GM18508 (cell line): ENCODE data around the gene MUS81.

Source experiments
- ATAC-seq: cut with Tn5 transposase; IDR thresholded peaks from one replicate; pipeline ENCODE4 v1.9.1; 2021; ENCODE audit warnings: moderate number of reproducible peaks; ENCODE audit not compliant: insufficient read depth, unreplicated experiment

Gene MUS81

DNA sequence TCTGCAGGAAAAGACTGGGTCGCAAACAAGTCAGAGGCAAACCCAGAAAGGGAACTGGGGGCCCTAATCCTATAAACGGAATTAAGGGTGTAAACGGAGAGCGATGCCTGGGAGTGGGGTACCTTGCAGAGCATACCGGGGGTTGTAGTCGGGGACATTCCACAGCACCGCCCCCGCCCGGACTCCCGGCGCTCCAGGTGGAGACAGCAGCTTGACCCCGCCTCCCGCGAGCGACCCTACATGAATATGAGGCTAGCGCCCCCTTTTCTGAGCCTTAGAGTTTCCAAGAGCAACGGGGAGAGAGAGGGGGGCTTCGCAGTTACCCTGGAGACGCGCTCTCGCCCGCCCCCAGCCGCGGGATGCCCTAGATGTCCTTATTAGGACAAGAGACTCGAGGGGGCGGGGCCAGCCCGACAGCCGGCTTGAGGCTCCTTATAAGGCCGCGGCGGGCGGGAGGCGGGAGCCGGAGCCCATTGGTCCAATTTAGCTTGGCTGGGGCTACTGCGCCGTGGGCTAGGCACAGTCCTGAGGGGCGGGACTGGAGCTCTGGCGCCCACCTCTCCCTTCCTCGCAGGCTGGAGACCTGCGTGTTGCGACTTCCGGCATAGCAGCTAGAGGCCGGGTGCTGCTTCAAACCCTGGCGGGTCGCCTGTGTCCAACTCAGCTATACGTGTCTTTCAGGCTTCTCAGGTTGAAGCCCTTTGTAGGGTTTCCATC, 980 bp upstream of the MUS81 start:
- ATAC-seq: no peak

DNA sequence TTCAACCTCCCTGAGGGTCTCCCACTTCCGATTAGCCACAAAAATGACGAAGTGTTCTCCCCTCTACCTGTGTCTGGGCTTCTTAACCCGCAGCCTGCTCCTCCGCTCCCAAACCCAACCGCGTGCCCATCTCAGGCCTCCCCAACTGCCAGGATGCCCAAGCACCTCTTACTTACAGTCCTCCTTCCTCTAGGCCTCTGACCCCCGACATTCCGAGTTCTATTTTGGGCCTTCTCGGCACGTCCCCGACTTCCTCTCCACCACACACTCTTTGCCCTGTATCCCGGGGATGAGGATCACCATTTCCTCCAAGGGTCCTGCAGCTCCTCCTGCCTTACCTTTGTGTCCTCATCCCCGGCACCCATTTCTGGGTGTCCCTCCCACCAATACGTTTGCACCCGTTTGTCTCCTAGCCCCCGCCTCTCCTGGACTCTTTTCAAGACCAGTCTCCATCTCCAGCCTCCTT, 388 bp upstream of the MUS81 start:
- ATAC-seq: no peak

DNA sequence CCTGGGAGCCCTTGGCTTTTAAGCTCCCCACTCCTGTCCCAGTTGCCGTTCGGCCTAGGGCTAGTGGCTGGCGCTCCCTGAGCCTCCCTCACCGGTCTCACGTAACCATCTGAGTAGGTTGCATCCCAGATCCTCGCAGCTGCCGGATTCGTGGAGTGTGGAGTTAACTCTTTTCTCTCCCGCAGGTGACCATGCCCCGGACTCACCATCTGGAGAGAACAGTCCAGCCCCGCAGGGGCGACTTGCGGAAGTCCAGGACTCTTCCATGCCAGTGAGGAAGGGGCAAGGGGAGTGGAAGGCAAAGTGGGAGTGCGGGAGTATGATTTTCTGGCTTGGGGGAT, 902 bp downstream of the MUS81 start:
- ATAC-seq: no peak

DNA sequence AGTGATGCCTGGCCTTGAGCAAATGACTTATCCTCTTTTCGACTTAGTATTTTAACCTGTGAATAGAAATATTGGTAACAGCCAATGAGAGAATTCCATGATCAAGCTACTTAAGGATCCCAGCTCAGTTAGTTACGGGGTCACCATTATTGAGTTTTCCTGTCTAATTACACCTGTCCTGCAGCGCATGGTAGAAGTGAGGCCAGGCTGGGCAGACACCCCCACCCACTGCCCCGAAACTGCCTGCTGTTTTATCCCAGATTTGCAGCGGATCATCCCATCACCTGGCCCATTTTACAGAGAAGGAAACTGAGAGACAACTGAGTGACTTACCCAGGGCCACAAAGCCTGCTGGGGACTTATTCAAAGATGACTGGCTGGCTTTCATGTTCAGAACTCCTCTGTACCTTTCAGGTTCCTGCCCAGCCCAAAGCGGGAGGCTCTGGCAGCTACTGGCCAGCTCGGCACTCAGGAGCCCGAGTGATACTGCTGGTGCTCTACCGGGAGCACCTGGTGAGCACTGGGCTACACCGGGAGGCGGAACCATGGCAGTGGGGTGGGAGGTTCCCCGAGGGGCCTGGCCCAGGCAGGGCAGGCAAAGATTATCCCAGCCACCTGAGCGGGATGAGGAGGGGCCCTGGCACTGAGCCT, 1.4 kb downstream of the MUS81 start:
- no peak for ATAC-seq

DNA sequence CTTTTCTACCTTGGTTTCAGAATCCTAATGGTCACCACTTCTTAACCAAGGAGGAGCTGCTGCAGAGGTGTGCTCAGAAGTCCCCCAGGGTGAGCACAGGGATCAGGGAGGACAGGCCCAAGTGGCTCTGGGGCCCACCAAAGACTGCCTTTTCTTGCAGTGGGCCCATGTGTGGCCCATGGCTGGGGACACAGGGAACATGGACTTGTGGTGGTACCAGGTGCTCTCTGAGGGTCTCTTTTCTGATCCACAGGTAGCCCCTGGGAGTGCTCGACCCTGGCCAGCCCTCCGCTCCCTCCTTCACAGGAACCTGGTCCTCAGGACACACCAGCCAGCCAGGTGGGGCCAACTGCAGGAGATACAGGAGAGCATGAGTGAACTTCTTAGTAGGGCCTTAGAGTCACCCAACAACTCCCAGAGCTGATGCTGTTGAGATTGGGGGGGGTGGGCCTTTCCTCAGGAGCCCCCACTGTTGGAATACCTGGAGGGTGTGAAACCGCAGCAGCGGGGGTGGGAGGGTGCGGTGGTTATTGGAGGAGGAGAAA, 2.0 kb downstream of the MUS81 start:
- ATAC-seq: no peak

DNA sequence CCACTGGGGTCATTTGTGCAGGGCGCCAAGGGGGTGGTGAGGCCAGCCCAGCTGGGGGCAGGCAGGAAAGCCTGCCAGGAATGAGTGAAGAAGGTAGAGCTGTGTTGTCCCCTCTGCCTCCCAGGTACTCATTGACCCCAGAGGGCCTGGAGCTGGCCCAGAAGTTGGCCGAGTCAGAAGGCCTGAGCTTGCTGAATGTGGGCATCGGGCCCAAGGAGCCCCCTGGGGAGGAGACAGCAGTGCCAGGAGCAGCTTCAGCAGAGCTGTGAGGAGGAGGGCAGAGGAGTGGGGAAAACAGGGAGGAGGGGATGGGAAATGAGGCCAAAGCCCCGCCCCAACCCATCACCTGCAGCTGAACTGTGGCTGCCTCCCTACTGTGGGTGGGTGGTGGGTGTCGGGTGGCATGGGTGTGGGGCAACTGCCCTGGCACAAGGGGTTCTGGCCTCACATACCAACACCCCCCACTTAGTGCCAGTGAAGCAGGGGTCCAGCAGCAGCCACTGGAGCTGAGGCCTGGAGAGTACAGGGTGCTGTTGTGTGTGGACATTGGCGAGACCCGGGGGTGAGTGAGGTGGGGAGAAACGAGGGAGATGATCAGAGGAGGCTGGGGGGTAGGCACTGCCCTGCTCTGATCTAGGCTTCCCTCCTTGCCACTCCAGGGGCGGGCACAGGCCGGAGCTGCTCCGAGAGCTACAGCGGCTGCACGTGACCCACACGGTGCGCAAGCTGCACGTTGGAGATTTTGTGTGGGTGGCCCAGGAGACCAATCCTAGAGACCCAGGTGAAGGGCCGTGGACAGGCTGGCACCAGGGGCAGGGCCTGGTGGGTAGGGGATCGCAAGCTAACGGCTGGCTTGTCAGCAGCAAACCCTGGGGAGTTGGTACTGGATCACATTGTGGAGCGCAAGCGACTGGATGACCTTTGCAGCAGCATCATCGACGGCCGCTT, 3.0 kb downstream of the MUS81 start:
- ATAC-seq: no peak

DNA sequence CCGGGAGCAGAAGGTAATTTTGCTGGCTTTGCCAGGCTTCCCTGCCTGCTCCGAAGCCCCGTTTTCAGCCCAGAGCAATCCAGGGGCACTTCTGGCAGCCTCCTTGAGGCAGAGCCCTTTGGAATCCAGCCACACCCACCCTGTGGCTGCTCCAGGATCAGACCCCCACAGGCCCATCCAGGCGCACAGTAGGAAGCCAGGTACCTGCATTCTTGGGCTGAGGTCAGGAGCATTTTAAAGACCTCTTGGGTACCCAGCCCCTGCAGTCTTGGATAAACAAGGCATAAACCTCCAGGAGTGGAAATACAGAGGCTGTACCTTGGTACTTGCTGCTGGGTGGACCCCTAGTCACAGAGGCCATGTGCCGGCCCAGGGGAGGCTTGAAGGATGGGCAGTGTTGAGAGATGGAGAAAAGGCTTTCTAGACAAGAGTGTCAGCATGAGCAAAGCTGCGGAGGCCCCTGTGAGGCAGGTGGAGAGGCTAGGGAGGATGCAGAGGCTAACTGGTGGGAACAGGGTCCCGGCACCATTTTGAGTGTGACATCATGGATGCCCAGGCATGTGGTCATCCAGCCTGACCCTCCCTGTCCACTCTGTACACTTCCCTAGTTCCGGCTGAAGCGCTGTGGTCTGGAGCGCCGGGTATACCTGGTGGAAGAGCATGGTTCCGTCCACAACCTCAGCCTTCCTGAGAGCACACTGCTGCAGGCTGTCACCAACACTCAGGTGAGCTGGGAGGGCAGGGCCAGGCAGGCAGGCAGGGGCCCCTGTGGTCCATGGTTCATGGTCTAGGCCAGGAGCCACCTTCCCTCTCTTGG, 3.9 kb downstream of the MUS81 start:
- ATAC-seq: no peak

DNA sequence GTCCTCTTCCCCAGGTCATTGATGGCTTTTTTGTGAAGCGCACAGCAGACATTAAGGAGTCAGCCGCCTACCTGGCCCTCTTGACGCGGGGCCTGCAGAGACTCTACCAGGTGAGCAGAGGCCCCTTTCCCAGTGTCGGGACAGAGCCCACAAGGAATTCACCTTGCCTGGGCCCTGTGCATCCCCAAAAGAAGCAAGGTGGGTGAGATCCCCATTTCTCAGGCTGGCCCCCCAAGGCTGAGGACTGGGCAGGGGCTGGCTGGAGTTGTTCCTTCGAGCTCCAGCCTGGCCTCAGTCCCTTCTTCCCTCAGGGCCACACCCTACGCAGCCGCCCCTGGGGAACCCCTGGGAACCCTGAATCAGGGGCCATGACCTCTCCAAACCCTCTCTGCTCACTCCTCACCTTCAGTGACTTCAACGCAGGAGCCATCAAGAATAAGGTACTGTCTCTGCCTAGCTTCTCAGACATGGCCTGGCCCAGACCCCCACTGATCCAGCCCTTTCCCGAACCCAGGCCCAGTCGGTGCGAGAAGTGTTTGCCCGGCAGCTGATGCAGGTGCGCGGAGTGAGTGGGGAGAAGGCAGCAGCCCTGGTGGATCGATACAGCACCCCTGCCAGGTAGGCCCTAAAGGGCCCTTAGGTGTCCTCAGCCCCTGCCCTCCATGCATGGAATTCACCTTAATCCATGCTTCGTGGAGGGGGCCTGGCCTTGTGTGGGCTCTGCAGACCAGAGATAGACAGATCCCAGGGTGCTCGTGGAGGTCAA, 4.7 kb downstream of the MUS81 start:
- no peak for ATAC-seq

DNA sequence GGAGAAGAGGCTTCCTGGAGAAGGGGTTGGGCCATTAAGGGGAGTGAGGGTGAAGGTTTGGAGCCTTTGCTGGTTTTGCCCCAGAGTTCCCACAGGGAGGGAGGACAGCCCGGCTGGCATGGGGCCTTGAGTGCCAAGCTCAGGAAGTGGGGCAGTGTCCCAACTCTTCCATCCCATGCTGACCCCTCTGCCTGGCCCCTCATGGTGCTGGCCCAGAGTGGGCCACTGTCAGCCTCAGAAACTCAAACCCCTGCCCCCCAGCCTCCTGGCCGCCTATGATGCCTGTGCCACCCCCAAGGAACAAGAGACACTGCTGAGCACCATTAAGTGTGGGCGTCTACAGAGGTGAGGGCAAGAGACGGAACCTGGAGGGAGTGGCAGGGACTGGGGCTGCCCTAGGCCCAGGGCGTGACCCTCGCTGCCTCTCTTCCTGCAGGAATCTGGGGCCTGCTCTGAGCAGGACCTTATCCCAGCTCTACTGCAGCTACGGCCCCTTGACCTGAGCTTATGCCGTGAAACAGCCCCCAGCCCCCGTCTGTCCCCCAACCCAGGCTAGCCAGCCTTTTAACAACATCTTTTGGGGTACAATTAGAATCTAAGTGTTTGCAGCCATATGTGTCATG, 5.4 kb downstream of the MUS81 start:
- ATAC-seq: no peak

DNA sequence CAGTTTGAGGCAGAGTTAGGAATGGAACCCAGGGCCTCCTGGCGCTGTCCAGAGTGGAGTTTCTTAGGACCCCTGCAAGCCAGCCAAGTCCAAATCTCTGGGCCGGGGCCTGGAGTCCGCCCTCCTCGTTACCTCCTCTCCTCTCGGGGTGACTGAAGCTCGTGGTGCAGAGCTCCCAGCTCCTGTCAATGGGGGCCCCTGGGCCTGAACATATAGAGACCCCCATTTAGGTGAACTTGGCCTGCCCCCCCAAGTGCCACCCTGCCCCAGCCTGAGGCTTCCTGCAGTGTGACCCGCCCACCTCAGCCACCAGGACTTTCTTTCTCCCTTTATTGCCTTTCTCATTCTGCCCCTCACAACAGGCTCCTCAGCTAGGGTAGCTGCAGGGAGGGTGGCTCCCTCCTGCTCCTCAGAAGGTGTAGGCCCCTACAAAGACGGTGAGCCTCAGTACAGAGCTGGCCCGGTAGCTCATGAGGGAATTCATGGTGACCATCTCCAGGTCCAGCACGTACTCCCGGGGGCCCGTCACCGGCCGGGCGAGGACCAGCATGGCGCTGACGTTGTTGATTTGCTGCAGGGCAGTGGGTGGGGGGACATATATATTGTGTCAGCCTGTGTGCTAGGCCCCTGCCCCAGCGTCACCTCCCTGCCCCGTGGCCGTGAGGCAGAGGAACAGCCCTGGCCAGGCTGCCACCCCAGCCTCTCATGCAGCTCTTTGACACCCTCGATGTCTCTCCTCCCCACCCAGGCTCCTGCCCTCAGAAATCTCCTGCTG, 6.5 kb downstream of the MUS81 start:
- ATAC-seq: no peak

DNA sequence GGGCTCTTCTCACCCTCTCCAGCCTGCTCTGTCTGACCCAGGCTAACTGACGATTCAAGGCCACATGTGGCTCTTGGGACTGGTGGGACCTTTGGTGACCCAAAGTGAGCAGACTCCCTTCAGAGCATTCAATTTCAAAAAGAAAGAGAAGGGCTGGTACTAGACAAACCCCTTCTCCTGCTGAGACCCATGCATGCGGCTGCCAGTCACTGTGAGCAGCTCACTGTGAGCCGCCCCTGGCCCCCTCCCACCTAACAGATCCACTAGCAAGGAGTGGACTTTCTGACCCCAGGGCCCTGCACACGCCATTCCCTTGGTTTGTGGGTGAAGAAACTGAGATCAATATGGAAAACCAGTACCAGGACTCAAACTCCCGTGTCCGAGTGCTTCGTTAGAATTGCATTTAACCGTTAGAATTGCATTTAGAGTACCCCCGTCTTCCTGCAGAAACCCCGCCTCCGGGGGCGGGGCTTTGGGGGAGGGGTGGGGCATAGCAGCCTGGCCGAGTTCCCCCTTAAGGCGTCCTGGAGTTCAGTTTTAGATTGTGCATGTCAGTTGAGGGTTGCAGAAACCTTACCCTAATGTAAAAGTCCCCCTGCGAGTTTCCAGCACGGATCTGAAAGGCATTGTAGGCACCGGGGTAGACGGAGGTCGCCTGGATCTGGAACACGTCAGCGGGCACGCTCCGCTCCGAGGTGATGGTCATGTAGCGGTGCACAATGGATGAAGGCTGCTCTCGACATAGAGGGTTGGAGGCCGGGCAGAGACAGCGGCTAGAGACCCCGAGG, 7.2 kb downstream of the MUS81 start:
- ATAC-seq: no peak

DNA sequence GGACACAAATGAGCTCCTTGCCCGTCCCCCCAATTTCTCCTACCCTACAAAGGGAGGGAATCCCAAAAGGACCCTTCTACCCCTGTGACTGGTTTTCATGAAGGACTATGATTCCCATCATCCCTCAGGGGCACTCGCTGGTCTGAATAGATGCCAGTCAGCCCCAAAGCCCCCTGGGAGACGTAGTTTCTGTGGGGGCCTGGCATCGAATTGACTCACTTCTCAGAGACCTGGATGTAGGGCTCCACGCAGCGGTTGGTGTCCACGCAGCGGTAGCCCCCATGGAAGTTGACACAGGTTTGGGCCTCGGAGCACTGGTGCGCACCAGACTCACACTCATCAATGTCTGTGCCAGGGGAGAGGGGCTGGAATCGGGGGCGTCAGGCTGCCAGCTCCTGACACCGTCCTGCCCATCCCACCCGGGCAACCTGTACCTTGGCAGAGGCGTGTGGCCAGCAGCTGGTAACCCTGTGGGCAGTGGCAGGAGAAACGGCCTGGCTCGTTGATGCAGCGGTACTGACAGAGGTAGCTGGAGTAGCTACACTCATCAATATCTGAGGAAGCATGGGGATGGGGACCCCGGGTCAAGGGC, 7.9 kb downstream of the MUS81 start:
- no peak for ATAC-seq

DNA sequence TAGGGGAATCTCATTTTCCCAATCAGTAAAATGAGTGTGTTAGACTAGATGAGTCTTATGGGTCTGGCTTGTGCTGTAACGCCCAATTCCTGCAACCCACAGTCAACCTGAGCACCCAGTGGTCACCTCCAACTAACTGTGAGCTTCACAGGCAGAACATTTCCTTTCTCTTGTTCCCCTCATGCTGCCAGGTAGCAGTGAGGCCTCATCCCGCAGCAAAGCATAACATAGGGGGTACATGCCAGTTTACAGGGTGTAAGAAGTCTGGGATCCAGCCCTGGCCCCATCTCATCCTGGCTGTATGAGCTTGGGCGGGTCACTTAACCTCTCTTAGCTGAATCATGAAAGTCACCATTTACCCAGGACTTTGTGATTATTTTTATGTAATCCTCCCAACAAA, 8.7 kb downstream of the MUS81 start:
- ATAC-seq: no peak

DNA sequence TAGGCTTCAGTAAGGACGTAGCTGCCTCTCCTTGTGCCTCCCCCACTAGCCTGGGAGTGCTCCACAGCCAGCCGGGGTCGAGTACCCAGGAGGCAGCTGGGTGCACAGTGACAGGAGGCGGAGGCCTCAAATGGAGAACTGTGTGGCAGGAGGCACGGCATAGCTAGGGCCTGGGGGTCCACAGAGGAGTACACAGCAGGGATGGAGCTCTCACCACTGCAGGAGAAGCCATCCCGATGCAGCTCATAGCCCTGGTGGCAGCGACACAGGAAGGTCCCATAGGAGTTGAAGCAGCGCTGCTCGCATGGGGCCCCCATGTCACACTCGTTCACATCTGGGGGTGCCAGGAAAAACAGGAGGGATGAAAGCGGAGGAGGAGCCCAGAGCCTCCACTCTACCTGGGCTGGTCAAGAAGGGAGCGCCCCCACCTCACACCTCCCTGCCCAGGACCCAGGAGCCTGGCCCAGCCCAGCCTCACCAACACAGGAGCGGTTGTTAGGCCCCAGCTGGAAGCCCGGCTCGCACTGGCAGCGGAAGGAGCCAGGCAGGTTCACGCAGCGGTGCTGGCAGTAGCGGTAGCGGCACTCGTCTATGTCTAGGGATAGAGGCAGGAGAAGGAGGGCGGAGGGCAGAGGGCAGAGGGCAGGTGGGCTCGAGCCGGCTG, 9.5 kb downstream of the MUS81 start:
- no peak for ATAC-seq

DNA sequence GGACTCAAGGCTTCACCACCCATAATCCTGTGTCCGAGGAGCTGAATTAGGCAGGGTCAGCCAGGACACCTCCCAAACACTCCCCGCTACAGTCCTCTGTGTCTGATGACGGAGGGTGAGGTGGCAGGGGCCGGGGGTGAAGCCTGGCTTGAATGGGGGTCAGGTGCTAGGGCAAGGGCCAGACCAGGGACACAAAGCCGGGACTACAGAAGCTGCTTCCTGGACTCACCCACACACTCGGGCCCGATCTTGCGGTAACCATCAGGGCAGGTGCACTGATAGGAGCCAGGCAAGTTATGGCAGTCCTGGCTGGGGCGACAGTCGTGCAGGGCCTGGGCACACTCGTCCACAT, 10.1 kb downstream of the MUS81 start:
- no peak for ATAC-seq
